ENCODE measurements around the gene NFIB.

Gene NFIB

DNA sequence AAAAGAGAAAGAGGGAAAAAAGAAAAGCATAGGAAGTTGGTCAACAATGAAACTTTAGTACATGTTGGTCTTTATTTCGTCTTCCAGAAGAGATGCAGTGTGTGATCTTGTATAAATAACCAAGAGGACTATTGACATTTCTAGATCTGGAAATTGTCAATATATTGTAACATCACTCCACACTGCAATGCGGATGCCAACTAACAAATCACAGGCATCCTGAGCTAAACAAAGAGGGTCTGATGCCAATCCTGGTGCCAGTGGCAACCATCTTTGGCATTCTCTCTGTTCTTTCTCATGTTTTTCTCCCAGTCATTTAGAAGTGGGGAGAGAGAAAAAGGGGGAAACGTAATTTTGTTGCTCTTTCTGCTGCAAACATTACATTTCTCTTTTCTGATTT lies 9.7 kb downstream of the NFIB start:
- no peak for DNase-seq (ENCODE audit: low read depth)

DNA sequence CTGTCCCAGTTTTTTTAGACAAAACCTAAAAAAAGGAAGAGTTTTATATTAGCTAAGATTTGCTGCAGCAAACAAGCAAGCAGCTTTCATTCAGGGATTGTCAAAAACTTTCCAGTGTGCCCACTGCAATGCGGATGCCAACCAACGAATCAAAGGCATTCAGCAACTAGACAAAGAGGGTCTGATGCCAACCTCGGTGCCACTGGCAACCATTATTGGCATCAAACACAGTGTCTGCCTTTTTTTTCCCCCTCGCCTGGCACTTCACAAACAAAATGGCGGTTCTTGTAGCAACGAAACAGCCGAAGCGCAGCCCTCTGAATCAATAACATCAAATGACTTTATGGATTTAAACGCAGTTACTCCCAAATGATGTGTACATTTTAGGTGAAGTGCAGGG lies 10.4 kb downstream of the NFIB start:
- DNase-seq (ENCODE audit: low read depth): no peak

DNA sequence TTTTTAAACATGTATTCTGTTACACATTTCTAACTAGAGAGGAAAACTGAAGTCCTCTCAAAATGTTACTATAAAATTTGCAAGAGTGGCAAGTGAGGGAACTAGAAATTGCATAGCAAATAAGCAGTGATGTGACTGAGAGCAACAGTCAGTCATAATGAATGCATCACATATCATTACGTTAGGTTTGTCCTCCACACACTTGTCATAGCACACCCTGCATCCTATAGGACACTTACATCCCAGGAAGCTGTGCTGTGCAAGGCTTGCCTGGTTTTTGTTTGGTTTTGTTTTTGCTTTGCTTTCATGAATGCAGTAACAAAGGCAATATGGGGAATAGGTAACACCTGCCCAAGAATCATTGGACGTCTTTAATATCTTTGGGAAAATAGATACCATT lies 10.8 kb downstream of the NFIB start:
- no peak for DNase-seq (ENCODE audit: low read depth)

DNA sequence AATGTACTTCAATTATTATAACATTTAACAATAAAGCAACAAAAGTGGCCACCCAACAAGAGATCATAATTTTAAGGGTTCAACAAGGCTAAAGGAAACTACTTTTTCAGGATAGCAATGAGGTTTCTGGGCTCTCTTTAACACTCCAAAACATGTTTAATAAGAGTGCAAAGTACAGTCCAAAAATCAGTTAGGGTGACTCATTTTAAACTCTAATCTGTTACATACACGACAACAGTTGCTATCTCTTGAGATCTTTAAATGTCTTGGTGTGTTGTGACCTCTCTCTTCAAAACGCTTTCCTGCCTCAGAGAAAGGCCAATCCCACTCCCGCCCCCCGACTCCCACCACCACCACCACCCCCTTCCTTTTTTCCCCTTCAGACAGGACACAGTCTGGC lies 11.5 kb downstream of the NFIB start:
- no peak for DNase-seq (ENCODE audit: low read depth)

DNA sequence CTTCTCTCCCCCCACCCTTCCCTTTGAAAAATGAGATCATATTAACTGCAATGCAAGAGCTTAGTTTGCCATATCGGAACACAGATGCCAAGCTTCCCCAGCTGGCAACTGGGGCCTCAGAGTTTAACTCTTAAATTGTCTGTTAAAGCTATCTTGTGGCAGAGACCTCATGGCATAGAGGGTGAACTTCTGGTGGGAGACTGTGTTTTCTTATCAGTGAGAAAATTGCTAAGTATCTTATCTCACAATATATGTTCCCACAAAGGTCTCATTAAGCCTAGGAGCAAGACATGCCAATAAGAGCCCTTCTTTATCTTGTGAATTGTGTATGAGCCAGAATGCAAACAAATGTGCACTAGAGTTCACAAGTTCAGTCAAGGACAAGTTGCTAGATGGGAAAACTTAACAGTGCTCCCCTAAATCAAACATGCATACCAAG lies 12.3 kb downstream of the NFIB start:
- no peak for DNase-seq (ENCODE audit: low read depth)

DNA sequence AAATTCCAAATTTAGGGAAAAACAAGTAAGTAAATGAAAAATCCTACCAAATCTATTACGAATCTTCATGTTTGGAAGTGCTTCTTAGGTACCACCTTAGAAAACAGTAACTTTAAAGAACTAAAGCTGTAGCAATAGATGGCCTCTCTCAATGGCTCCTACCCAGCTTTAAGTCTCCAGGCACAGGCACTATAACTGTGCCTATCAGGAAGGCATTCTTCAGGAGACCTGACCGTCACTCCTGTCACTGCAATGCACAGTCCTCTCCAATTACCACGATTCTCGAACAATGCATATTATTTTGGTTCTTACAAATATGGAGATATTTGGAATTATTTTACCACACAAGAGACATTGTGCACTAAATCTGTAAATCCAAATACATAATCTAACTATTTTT lies 12.9 kb downstream of the NFIB start:
- no peak for DNase-seq (ENCODE audit: low read depth)

DNA sequence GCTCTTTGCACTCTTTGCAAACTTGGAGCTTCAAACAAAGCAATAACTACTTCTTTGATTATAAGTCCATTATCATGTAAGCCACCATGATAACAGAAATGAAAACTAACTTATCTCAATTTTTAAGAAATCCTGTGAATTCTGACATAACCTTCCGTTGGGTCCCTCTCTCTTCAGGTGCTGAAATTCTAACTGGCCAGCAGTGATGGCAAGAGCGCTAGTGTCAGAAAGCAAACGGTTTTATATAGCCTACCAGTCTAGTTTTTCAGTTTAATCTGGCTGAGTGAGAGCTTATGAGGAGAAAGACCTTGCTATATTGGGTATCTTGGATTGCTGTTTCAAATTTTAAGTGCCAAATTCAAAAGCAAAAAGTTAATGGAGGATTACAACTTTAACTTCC lies 13.4 kb downstream of the NFIB start:
- DNase-seq (ENCODE audit: low read depth): no peak

DNA sequence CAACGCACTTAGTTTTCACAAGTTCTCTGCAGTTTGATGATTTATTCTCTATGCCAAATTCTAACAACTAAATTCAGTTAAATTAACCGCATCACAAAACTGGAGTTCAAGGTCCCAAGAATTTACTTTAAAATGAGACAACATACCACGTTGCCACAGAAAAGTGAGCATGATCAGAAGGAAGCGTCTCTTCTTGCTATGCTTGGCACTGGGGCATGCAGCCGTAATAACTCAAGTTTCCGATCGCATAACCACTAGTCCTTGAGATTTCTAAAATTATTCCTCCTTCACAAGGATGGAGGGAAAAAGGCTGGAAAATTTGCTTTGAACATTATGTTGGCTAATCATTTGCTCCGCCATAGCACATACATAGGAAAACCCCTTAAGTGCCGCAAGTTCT lies 13.9 kb downstream of the NFIB start:
- no peak for DNase-seq (ENCODE audit: low read depth)

DNA sequence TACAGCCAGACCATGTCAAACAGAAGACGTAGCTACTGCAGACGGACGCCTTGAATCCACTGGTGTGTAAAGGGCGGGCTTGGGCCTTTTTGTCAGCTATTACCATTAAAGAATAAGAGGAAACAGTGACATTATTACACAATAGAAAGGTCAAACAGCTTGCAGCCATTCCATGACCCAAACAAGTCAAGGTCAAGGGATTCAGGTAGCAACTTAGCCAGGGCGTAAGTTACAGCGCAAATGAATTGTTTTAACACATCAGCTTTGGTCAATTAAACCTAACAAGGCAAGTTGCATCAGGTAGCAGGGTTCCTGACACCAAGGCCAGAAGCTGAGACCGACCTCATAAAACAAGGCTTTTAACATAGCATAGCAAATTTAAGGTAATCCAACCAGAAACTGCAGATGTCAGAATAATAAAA lies 15.3 kb downstream of the NFIB start:
- no peak for DNase-seq (ENCODE audit: low read depth)

DNA sequence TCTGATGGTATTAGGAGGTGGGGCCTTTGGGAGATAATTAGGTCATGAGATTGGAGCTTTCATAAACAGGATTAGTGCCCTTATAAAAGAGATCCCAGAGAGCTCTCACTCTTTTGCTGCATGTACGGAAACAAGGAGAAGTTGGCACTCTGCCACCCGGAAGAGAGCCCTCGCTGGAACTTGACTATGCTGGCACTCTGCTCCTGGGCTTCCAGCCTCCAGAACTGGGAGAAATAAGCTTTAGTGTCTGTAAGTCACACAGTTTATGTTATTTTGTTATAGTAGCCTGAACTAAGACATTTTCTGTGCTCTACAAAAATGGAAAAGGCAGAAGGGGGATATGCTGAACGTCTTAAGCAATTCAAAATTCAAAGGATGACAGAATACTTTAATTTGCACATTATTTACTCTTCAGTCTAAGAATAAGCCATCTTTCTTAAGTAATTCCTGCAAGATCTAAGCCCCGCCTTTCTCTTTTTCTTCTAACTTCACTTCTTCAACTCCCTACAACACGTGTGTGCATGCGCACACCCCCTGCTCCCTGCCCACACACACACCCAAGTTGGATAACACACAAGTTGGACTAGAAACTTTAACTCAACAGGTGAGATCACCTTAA lies 17.3 kb downstream of the NFIB start:
- no peak for DNase-seq (ENCODE audit: low read depth)

DNA sequence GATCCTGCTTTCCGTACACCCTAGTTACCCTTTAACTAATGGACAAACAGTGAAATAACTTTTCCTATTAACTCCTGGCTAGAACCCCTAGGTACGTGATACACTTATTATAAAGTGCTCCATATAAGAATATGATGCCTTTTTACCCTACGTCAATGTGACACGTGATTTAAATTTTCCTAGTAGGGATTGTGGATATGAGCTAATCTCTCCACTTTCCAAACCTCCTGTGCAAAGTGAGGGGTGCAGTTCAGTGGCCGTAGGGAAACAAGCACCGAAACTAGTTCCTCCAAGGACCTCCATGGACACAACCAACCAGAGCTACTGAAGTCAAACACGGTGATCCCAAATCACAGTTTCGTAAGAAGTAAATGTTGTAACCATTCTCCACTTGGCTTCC lies 19.3 kb downstream of the NFIB start:
- DNase-seq (ENCODE audit: low read depth): no peak

DNA sequence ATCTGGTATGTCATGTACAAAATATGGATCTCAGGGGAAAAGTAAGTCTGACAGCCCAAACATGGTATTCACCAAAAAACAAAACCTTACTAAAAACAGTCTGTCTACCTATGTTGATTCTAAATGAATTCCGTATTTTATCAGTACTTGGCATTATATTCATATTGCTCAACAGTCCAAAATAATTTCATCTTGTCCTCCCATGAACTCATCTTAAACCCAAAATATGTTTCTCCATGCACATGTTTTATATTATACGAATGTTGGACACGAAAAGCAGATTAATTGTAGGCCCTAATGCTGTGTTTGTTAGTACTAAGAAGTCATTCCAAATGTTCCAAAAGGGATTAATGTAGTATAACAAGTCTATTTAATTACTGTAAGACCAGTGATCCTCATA lies 20.1 kb downstream of the NFIB start:
- no peak for DNase-seq (ENCODE audit: low read depth)

DNA sequence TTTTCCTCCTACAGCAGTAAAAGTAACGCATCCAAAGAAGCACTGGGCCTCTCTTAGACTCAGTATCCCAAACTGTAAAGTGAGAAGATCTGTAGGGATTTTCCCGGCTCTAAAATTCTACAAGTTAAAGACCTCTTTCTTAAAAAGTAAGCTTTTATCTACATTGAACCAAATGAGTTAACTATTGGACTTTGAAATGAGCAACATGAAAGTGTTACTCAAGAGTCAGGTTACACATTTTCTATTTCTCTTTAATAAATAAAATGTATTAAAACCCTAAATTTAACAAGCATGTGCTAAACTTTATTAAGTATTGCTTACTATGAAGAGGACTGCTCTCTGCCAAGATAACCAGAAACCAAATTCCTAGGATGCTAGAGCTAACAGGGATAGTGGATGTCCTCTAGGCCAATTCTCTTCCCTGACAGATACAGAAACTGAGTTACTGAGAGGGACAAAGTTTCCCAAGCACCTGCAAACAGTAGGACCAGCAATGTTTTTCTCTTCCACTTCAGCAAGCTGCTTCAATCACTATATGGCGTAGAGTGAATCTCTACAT lies 21.7 kb downstream of the NFIB start:
- DNase-seq (ENCODE audit: low read depth): no peak

DNA sequence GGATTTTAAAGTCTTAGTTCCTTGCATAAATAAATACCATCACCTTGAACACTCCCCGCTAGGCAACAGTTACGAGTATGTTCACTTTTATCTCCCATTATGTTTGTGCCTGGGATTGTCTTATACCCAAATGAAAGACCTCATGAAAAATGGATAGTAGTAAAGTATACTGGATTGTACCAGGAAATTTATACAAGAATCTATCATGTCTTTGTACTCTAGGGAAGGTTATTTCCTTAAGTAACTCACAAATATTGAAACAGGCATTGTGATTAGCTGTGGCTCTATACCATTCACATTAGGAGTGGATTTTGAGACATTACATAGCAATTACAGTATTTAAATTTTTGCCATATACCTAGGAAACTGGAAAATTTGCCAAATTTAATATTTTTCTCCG lies 24.0 kb downstream of the NFIB start:
- no peak for DNase-seq (ENCODE audit: low read depth)

DNA sequence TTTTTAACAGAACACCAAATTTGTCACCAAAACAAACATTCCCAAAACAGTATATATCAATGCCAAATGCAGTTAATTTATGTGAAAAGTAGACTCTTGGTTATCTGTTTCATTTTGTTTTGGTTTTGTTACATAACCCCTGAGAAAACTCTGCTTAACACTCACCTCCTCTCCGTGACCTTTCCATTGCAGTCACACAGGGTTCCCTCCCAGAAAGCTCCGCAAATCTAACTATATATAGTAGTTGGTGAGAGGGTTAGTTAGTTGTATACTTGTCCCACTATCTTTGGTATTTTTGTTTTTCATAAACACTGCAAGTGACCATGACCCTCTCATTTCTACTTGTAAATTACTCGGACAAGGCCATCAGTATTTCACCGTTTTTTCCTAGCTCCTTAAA lies 25.5 kb downstream of the NFIB start:
- no peak for DNase-seq (ENCODE audit: low read depth)

DNA sequence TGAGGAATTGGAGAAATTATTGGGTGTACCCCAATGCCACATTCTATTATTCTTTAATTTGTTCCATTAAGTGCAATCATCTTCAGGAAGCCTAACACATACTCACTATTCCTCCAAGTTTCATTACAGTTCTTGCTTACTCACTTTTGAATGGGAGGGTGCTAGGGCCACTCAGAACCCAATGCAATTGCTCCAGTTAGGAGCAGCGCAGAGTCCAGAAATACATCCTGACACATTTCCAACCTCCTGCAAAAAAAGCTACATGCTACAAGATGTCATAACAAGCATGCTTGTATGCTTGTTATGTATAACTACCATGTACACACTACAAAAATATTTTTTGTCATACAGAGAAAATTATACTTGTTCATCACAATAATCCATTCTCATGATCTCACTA lies 27.8 kb downstream of the NFIB start:
- no peak for DNase-seq (ENCODE audit: low read depth)

DNA sequence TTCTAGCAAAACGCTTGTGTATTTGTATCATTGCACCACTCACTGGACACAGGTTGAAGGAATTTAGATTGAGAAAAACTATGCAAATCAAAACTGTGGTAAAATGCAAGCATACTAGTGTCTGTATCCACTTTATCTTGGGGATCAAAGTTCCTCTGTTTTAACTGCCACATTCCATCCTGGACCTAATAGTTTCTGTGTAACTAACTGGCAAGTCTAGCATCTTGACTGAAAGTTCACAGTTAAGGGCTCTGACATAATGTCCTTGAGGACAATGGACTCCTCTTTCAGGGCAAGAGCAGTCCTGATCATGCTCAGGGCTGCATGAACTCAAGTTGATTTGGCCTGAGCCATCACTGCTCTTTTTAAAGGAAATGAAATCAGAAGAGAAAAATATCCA lies 30.7 kb downstream of the NFIB start:
- no peak for DNase-seq (ENCODE audit: low read depth)

DNA sequence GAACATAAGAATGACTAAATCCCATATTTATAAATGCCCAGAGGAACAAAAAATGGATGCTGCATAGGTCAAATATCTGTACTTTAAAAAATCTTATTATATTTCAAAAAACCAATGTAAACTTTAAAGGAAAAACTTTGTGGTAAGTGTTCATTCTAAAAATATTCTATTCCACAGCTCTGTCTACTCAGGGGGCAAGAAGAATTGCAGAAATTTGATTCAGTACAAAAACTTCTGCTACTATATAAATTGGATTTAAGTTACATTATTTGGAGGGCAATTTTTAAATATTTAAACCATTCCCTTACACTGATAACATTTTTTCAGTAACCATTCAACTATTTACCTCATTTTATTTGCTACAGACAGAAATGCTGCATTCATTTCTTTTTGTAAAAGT lies 32.1 kb downstream of the NFIB start:
- DNase-seq (ENCODE audit: low read depth): no peak

DNA sequence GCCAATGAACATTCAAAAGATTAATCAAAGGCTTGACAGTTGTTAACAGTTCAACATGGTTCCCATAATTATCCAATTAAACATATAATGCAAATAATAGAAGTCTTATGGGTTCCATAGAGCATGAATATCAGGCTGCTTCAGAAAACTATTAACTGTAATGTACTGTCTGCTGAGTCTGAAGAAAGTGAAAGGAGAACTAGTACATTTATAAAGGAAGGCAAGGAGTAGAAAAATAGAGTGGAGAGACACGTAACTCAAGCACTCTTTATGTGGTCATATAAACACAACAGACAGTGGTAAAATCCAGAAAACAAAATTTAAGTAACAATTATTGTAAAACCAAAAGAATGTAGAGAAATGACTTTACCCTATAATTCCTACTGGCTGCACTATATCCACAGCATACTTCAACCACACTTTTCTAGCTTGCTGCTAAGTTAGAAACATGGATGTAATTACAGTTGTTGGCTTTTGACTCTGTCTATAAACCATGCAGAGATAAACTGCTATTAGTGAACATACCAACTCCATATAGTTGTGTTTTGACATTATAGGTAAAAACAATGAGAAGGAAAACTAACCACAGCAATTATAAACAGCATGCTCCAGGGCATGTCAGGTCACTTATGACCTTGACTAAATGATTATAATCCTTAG lies 32.7 kb downstream of the NFIB start:
- no peak for DNase-seq (ENCODE audit: low read depth)

DNA sequence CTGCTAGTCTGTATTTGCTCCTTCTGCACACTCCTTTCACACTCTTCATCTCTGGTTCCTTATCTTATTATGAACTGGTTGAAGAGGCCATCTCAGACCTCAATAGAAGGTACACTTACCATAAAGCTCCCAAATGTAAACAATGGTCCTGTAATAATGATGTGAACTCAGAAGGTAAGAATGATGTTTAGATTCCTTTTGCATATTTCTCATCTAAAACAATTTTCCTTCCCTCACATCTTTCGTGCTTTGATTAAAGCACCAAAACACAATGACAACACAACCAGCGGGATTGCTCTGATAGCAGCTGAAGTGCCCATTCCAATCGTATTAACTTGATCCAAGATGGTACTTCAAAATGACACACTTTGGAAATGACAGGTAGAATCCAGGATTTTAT lies 34.3 kb downstream of the NFIB start:
- DNase-seq (ENCODE audit: low read depth): no peak

DNA sequence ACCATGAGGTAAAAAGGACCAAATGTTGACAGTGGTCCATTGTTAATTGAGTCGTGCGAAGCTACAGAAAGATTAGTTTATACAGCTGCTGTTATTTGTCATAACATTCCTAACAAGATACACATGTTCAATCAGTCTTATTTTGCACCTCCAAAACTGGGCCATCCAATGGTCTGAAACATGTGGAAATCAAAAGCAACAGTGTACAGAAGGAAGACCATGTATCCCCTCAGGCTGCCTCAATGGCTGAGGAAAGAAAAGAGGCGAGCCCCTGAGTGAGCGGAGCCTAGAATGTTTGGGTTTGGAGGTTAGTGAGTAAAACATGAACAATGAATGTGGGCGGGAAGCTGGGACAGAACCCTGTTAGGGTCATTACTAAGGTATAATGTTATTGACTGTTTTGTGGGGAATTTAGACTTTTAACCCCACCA lies 35.6 kb downstream of the NFIB start:
- no peak for DNase-seq (ENCODE audit: low read depth)

DNA sequence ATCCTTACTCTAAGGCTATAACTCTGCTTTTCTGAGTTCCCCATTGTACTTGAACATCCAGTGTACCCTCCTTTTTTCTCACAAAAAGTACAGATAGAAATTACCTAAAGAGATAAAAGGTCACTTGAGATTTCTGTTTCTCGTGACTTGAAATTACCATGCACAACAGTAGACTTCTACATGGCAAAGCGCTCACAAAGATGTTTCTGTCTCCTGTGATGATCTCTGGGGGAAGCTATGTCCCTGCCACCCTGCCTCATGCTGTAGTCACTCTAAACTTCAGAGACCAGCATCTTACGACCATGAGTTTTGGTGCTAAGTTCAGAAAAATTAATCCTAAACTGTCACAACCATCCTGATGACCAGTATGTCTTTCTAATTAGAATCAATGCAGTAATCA lies 36.2 kb downstream of the NFIB start:
- DNase-seq (ENCODE audit: low read depth): no peak

DNA sequence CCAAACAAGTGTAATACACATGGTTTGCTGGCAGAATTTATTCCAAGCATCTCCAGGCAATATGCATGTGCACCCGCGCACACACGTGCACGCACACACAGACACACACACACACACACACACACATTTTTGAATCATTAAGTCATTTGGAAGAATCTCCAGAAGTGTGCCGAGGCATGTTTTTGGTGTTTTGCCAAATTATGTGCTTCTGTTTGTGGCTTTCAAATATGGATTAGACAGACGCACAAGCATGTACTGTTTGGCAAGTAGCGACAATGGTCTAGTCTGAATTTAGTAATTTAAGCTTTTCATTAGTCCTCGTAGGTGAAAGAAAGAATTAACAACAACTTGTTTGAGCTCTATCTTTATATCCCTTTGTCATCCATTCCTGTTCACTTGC lies 36.7 kb downstream of the NFIB start:
- no peak for DNase-seq (ENCODE audit: low read depth)

DNA sequence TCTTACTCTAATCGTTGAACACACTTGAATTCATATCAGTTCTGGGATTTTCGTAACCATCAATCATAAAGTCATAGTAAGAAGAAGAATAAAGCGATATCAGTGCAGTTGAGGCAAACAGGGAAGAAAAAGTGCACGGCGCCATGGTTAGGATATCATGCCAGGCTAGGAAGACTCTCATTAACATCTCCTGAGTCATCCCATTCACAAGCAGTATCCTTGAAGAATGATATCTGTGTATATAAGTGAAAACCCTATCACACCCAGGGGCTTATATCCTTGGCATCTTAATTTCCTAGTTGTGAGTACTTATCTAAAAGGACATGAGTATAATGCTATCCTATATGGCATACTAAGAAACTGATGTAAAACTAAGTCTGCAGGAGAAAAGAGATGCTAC lies 38.6 kb downstream of the NFIB start:
- no peak for DNase-seq (ENCODE audit: low read depth)

Measured in activated T-cell treated with anti-CD3 and anti-CD28 coated beads for 1 hour (primary cell).